Measurements from ENCODE around the gene ZNF205.
A peak's percentile ranks its signal among the peaks of the same experiment; 100 is the strongest.

Gene ZNF205

GRCh38 chr16:3085868-3086595 lies 26.4 kb upstream of the ZNF205 start:
- DNase-seq: no peak

- DNase-seq: no peak
Observed at GRCh38 chr16:3086596-3087242, 25.7 kb upstream of the ZNF205 start.

- DNase-seq: no peak
Observed at GRCh38 chr16:3087243-3088235, 24.8 kb upstream of the ZNF205 start.

- DNase-seq: no peak
Observed at GRCh38 chr16:3088450-3088849, 23.9 kb upstream of the ZNF205 start.

GRCh38 chr16:3088925-3089716 lies 23.3 kb upstream of the ZNF205 start:
- no peak for DNase-seq

- no peak for DNase-seq
Observed at GRCh38 chr16:3089717-3090592, 22.4 kb upstream of the ZNF205 start.

GRCh38 chr16:3091551-3091950 lies 20.8 kb upstream of the ZNF205 start:
- DNase-seq: no peak

- no peak for DNase-seq
Observed at GRCh38 chr16:3092501-3092941, 19.9 kb upstream of the ZNF205 start.

GRCh38 chr16:3094289-3095027 lies 17.9 kb upstream of the ZNF205 start:
- peak; percentile 57 to 79 for DNase-seq

GRCh38 chr16:3095869-3096268 lies 16.5 kb upstream of the ZNF205 start:
- DNase-seq: peak; percentile 84

GRCh38 chr16:3096362-3096761 lies 16.0 kb upstream of the ZNF205 start:
- DNase-seq: no peak

GRCh38 chr16:3097266-3097665 lies 15.1 kb upstream of the ZNF205 start:
- no peak for DNase-seq

GRCh38 chr16:3098459-3099394 lies 13.7 kb upstream of the ZNF205 start, which contains the start of gene ZSCAN10:
ZSCAN10 (minus strand) TSS chr16:3099294; CDS start chr16:3092937, 6,357 bp downstream.
- no peak for DNase-seq

- DNase-seq: no peak
Observed at GRCh38 chr16:3099395-3099731, 13.0 kb upstream of the ZNF205 start.

GRCh38 chr16:3099732-3100499 lies 12.5 kb upstream of the ZNF205 start:
- DNase-seq: peak; percentile 94 to 95

GRCh38 chr16:3101018-3101840 lies 11.2 kb upstream of the ZNF205 start:
- DNase-seq: peak; percentile 38 to 74

GRCh38 chr16:3101841-3102470 lies 10.4 kb upstream of the ZNF205 start:
- DNase-seq: peak in 1 of 2 donors; percentile 44

All from CD4-positive, alpha-beta T cell treated with Interleukin-4 for 1 hour (primary cell).